ENCODE measurements around the gene RYR3.

Gene RYR3

GRCh38 chr15:33395846-33396245 lies 85.1 kb downstream of the RYR3 start:
- Histone ChIP-seq H3K27me3 (no peaks in the 10 kb centered on the region), H3K9me3 (no peaks in the 10 kb centered on the region), H3K27ac (no peak overlapping the region), H3K4me1 (ENCODE audit: control insufficient read depth in 1 of 2, insufficient read depth in 1 of 2, low read depth in 1 of 2, low read length in 1 of 2) (no peaks in the 10 kb centered on the region), H3K36me3 (no peaks in the 10 kb centered on the region), H3K4me3 (ENCODE audit: low read depth in 1 of 2, low read length in 1 of 2) (no peak overlapping the region)
- TF ChIP-seq, protein P1, sequence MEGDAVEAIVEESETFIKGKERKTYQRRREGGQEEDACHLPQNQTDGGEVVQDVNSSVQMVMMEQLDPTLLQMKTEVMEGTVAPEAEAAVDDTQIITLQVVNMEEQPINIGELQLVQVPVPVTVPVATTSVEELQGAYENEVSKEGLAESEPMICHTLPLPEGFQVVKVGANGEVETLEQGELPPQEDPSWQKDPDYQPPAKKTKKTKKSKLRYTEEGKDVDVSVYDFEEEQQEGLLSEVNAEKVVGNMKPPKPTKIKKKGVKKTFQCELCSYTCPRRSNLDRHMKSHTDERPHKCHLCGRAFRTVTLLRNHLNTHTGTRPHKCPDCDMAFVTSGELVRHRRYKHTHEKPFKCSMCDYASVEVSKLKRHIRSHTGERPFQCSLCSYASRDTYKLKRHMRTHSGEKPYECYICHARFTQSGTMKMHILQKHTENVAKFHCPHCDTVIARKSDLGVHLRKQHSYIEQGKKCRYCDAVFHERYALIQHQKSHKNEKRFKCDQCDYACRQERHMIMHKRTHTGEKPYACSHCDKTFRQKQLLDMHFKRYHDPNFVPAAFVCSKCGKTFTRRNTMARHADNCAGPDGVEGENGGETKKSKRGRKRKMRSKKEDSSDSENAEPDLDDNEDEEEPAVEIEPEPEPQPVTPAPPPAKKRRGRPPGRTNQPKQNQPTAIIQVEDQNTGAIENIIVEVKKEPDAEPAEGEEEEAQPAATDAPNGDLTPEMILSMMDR (IDR thresholded peaks at IDR 0.05) = no peak

- H3K4me1 ChIP-seq (ENCODE audit: control insufficient read depth in 1 of 2, insufficient read depth in 1 of 2, low read depth in 1 of 2, low read length in 1 of 2) = no peaks in the 10 kb centered on the region
- H3K27me3 ChIP-seq = no peaks in the 10 kb centered on the region
- H3K4me3 ChIP-seq (ENCODE audit: low read depth in 1 of 2, low read length in 1 of 2) = no peak overlapping the region
- TF ChIP-seq, protein P1 (IDR thresholded peaks at IDR 0.05) = no peak
- no peaks in the 10 kb centered on the region for H3K9me3 ChIP-seq
- H3K27ac ChIP-seq = no peak overlapping the region
- no peaks in the 10 kb centered on the region for H3K36me3 ChIP-seq
These were observed 85.7 kb downstream of the RYR3 start for GRCh38 chr15:33396475-33396874.

DNA sequence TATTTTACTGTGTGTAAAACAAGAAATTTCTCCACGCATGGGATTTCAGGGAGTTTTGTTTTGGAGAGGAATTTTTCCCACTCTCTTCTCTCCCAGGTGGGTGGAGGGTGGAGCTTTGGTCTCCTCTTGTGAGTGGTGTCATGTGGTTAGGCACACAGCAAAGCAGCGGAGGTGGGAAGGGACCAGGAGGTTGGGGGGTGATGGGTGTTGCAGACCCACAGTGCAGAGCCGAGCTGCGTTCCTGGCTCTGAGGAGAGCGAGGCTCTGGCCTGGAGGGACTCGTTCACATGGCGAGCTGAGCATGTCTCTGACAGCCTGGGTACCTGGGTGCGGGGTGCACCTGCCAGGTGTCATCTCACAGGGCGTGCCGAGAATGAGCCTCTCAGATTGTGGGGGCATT lies 87.8 kb downstream of the RYR3 start:
- H3K27ac ChIP-seq = no peak overlapping the region
- TF ChIP-seq, protein P1 (IDR thresholded peaks at IDR 0.05) = no peak
- no peak overlapping the region for H3K4me3 ChIP-seq (ENCODE audit: low read depth in 1 of 2, low read length in 1 of 2)

GRCh38 chr15:33400941-33401340 lies 90.2 kb downstream of the RYR3 start:
- no peak overlapping the region for H3K27ac ChIP-seq
- H3K9me3 ChIP-seq = no peaks in the 10 kb centered on the region
- H3K4me3 ChIP-seq (ENCODE audit: low read depth in 1 of 2, low read length in 1 of 2) = no peak overlapping the region
- TF ChIP-seq, protein P1 (IDR thresholded peaks at IDR 0.05) = no peak
- H3K36me3 ChIP-seq = no peaks in the 10 kb centered on the region
- H3K27me3 ChIP-seq = peaks cover 6% of the 10 kb centered on the region
- H3K4me1 ChIP-seq (ENCODE audit: control insufficient read depth in 1 of 2, insufficient read depth in 1 of 2, low read depth in 1 of 2, low read length in 1 of 2) = no peaks in the 10 kb centered on the region

More for the DNA sequence above, 87.8 kb downstream of the RYR3 start:
- Histone ChIP-seq H3K4me1 (ENCODE audit: control insufficient read depth in 1 of 2, insufficient read depth in 1 of 2, low read depth in 1 of 2, low read length in 1 of 2) (no peaks in the 10 kb centered on the region), H3K27me3 (peaks cover 1% of the 10 kb centered on the region), H3K9me3 (no peaks in the 10 kb centered on the region), H3K36me3 (no peaks in the 10 kb centered on the region)

DNA sequence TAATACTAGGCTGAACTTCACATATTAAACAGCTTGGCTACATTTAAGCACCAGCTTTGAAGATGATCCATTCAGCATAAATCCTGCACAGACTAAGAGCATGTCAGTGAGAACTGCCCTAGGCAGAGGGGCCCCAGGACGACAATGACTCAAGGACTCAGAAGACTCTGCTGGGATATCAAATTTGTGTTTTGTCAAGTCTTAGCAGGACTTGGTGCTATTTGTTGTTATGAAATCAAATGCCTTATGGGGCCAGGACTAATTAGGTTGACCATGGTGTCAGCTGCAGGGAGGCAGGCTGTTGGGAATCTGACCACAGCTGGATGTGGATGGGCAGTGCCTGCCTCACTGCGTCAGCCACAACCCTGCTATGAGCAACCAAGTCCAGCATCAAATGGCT lies 91.8 kb downstream of the RYR3 start:
- no peaks in the 10 kb centered on the region for H3K36me3 ChIP-seq
- peaks cover 6% of the 10 kb centered on the region for H3K27me3 ChIP-seq
- H3K9me3 ChIP-seq = no peaks in the 10 kb centered on the region
- TF ChIP-seq, protein P1 (IDR thresholded peaks at IDR 0.05) = no peak
- H3K4me1 ChIP-seq (ENCODE audit: control insufficient read depth in 1 of 2, insufficient read depth in 1 of 2, low read depth in 1 of 2, low read length in 1 of 2) = no peaks in the 10 kb centered on the region
- H3K4me3 ChIP-seq (ENCODE audit: low read depth in 1 of 2, low read length in 1 of 2) = no peak overlapping the region
- H3K27ac ChIP-seq = no peak overlapping the region

DNA sequence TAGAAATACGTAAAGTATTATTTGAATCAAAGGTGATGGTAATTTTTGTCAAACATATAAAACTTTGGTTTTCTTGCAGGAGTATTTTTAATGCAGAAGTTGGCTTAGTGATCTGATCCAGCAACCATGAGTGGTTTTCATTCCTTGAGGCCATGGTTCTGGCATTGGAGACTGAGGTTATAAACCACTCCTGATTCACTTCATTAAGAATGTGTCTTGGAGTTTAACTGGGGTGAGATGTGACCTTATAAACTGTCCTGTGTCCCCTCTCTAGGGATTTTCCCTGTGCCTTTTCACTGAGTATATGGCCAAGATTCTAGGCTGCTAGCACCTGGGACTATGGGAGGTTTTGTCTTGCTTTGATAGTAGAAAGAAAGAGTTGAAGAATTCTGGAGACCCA lies 94.3 kb downstream of the RYR3 start:
- no peaks in the 10 kb centered on the region for H3K4me1 ChIP-seq (ENCODE audit: control insufficient read depth in 1 of 2, insufficient read depth in 1 of 2, low read depth in 1 of 2, low read length in 1 of 2)
- no peak overlapping the region for H3K27ac ChIP-seq
- no peaks in the 10 kb centered on the region for H3K9me3 ChIP-seq
- no peaks in the 10 kb centered on the region for H3K36me3 ChIP-seq
- H3K4me3 ChIP-seq (ENCODE audit: low read depth in 1 of 2, low read length in 1 of 2) = no peak overlapping the region
- TF ChIP-seq, protein P1 (IDR thresholded peaks at IDR 0.05) = no peak
- peaks cover 6% of the 10 kb centered on the region for H3K27me3 ChIP-seq

All from neutrophil (primary cell).